NOMO-1 treated with dmso at 0.1 percent for 144 hours (cell line): ENCODE results near the gene PTGDR2.

ENCODE experiments used
- DNase-seq: peaks from one replicate; lab custom pipeline; 2025; ENCODE audit not compliant: unreplicated experiment; lab: John Stamatoyannopoulos, UW

Gene PTGDR2

DNA sequence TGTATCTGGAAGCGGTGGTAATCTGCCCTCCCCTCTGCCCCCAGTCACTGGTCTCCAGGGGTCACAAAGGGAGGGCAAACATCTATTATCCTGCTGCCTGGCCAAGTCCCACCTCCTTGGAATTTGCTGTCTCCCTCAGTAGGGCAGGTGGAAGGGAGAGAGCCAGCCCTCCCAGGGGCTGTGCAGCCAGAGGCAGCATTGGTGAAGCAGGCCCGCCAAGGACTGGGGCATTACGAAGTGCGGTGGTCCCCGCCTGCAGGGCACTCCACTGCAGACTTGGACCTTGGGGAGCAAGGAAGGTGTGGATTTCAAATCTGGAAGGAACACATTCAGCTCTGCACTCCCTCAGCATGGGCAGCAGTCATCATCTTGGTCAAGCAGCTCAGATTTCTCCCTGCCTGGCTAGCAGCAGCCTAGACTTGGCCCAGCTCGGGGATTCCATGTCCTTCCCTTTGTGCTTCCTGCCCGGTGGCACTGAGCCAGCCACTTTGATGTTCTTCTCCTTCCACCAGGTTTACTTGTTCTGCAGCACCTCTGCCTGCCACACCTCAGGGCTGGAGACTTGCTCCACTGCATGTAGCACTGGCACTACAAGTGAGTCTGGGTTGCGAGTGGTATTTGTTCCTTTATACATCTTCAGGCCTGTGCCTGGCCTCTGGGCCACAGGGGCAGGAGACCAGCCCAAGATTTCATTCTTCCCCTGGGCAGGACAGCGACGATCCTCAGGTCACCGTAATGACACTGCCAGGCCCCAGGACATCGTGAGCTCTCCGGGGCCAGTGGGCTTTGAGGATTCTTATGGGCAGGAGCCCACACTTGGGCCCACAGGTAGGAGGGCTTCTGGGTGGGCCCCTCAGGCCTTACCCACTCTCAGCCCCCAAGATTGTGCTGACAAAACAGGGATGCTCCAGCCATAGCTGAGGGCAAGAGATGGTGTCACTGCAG, 18.9 kb upstream of the PTGDR2 start:
- no peak for DNase-seq

DNA sequence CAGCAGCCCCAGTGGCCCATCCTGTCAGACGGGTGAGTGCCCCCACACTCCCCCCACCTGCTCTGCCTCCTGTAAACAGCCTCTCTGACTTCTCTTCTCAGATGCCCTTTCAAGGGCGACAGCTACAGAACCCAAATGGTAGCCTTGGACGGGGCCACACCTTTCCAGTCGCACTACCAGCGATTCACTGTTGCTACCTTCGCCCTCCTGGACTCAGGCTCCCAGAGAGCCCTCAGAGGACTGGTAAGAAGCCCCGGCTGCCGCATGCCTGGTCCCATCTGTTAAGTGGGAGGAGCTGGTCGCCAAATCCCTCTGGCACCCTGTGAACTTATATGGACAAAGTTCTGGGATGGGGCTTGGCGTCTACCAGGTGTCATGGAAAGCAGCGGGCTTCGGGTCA, 17.8 kb upstream of the PTGDR2 start:
- no peak for DNase-seq

DNA sequence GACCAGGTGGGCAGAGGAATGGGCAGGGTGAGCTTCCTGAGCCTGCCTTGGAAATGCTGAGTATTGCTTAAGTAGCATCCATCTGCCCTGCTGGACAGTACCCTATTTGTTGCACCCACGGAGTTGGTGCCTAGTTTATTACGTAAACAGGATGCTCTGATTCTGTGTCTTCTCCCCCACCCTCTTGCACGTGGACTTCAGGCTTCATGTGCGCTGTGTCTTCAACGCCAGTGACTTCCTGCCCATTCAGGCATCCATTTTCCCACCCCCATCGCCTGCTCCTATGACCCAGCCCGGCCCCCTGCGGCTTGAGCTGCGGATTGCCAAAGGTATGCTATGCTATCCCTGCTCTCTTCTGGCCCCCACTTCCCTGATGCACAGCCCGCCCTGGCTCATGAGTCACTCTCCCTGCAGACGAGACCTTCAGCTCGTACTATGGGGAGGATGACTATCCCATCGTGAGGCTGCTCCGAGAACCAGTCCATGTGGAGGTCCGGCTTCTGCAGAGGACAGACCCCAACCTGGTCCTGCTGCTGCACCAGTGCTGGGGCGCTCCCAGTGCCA, 17.3 kb upstream of the PTGDR2 start:
- no peak for DNase-seq

DNA sequence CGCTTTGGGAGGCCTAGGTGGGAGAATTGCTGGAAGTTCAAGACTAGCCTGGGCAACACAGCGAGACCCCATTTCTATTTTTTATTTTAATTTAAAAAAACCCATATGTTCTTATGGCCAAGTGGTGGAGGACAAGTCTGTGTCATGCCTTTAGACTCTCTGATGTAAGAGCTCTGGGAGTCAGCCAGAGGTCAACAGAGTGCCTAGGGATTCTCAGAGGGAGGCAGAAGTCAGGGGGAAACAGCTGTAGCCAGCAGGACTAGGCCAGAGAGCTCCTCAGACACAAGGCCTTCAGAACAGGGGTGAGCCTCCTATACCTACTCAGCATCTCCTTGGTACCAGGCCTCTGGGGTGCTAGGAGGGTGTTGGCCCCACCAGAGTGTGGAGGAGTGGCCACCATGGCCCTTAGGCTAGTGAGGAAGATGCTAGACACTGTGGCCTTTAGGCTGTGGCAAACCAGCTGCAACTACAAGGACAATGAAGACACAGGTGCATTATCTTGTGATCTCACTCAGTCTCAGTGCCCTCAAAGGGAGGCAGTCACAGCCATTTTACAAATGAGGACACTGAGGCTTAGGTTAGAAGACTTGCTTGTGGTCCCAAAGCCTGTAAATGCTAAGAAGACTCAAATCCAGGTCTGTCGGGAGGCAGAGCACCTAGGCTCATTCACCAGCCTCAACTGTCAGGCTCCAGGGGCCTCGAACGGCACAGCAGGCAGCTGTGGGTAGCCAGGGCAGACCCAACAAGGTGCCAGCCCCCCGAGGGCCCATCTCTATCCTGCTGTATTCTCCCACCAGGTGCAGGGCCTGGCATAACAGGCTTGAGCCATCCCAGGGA, 16.6 kb upstream of the PTGDR2 start:
- no peak for DNase-seq

DNA sequence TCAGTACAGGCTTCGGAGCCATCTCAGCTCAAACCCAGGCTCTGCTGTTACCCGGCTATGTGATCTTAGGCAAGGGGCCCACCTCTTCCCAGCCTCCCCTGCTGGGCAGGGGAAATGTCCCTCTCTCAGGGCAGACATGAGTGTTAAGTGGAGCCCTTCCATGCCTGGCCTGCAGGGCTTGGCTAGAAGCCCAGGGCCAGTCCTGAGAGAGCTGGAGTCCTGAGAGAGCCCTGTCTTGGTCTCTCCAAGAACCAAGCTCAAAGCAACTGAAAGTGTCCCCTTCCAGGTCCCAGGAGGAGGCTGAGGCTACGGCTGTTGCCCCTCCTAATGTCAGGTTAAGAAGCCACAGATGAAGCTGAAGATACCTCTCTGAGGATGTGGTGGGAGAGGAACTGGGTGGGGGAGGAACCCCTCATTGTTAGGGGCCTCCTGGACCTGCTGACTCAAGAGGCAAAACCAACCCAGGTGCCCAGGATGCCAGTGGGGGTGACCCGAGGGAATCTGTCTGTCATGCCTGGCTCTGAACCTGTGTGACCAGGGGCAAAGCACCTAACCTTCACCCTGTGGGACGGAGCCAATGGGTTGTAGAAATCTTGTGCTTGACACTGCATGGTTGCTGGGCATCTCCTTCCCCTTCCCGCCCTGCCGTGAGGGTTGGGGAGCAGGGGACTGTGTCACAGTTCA, 15.8 kb upstream of the PTGDR2 start:
- DNase-seq: no peak

- no peak for DNase-seq
Observed at GRCh38 chr11:60870733-60871377, 15.1 kb upstream of the PTGDR2 start.

GRCh38 chr11:60870276-60870675, 14.5 kb upstream of the PTGDR2 start:
- no peak for DNase-seq

DNA sequence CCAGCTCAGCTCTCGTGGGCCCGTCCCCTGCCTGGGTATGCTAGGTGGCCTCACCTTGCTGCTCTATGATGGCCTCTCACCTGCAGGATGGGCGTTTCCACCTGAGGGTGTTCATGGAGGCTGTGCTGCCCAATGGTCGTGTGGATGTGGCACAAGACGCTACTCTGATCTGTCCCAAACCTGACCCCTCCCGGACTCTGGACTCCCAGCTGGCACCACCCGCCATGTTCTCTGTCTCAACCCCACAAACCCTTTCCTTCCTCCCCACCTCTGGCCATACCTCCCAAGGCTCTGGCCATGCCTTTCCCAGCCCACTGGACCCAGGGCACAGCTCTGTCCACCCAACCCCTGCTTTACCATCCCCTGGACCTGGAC, 13.7 kb upstream of the PTGDR2 start:
- no peak for DNase-seq

DNA sequence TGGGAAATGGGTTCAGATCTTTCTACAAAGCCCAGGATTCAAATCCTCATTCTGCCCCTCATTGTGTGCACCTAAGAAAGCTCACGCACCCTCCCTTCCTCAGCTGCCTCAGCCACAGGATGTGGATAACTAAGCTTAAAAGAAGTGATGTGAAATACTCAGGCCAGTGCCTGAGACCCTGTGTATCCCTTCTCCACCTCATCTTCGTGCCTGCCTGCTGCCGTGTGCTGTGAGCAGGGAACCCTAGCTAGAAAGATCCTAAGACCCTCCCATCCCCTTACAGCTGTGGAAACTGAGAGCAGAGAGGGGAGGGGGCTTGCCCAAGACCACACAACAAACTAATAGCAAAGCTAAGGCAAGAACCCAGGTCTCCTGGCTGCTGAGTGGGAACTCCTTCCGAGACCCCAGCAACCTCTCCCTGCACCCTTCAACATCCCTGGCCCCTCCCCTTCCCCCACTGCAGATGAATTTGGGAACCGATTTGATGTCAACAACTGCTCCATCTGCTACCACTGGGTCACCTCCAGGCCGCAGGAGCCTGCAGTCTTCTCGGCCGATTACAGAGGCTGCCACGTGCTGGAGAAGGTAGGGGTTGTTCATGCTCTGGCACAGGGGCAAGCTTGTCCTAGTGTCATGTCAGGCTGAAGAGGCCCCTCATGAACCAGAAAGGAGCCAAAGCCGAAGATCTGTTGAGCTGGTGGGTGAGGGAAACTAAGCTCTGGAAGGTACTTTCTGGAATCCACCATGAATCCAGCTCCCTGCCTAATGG, 13.1 kb upstream of the PTGDR2 start:
- no peak for DNase-seq

- DNase-seq: no peak
Observed at GRCh38 chr11:60867871-60868681, 12.3 kb upstream of the PTGDR2 start.

- DNase-seq: no peak
Observed at GRCh38 chr11:60866911-60867870, 11.4 kb upstream of the PTGDR2 start, which contains the start of gene ZP1. Gene ZP1, plus strand, starts transcription at chr11:60867542. Its CDS starts 20 bp downstream, at chr11:60867562.

GRCh38 chr11:60864856-60865513, 9.2 kb upstream of the PTGDR2 start:
- DNase-seq: no peak

- no peak for DNase-seq
Observed at GRCh38 chr11:60863550-60864521, 8.1 kb upstream of the PTGDR2 start.

- no peak for DNase-seq
Observed at GRCh38 chr11:60862171-60862570, 6.4 kb upstream of the PTGDR2 start.

DNA sequence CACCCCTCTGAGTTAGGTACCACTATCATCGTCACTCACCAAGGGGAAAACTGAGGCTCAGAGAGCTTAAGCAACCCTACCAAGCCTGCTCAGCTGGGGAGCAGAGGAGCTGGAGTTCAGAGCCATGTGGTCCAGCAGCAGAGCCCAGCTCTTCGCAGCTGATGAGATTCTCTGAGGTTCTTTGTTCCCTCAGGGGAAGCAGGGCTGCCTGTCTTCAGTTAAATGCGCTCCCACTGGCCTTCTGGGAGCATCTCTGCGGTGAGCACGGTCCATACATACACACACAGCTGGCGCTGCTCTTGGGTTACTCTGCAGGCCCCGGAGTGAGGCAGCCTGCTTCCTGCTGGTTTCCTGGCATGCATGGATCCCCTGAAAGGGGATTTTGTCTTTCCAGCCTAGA, 5.2 kb upstream of the PTGDR2 start:
- no peak for DNase-seq

DNA sequence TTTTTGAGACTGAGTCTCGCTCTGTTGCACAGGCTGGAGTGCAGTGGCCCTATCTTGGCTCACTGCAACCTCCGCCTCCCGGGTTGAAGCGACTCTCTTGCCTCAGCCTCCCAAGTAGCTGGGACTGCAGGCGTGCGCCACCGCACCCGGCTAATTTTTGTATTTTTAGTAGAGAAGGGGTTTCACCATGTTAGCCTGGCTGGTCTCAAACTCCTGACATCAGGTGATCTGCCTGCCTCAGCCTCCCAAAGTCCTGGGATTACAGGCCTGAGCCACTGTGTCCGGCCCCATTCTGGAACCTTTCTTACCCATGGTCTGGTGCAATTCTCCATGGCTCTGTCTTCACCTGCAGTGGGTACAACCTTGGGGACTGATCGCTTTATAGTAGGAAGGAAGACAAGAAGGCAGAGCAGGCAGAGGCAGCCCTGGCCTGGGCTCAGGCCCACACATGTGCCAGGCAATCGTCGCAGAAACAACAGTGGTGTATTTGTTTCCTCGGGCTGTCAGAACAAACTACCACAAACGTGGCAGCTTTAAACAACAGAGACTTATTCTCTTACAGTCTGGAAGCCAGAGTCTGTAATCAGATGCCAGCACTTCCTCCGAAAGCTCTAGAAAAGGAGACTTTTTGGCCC, 4.0 kb upstream of the PTGDR2 start:
- DNase-seq: no peak
